IPS DF 6.9 (cell line): ENCODE measurements around the gene FAM227B.
A peak's percentile ranks its signal among the peaks of the same experiment; 100 is the strongest.
"Not testable (repeated sequence)": the region's sequence is repeated elsewhere in the genome, so short reads cannot be mapped to it uniquely, and the experiment has no call there.

Experiments used
- DNase-seq: peaks from one replicate; pipeline ENCODE4 v3.0.0-alpha.2; 2013; ENCODE audit warnings: low read depth, low spot score
- H3K27ac ChIP-seq: one replicate; pipeline ENCODE4 v1.5.1; 2013; ENCODE audit warnings: low read length, control low read depth
- H3K27me3 ChIP-seq: 2 replicates; pipeline ENCODE4 v1.6.1; 2013; ENCODE audit warnings: mild to moderate bottlenecking, low read length; ENCODE audit not compliant: control insufficient read depth, insufficient read depth
- H3K36me3 ChIP-seq: 2 replicates; pipeline ENCODE4 v1.6.1; 2013; ENCODE audit warnings: low read length; ENCODE audit not compliant: control insufficient read depth, insufficient read depth
- H3K4me1 ChIP-seq: 2 replicates; pipeline ENCODE4 v1.6.1; 2013; ENCODE audit warnings: low read length; ENCODE audit not compliant: control insufficient read depth, insufficient read depth
- H3K4me3 ChIP-seq: 2 replicates; pipeline ENCODE4 v1.5.1; 2013; ENCODE audit warnings: mild to moderate bottlenecking, low read length
- H3K9me3 ChIP-seq: 2 replicates; pipeline ENCODE4 v1.6.1; 2013; ENCODE audit warnings: low read length, inconsistent platforms; ENCODE audit not compliant: control insufficient read depth, insufficient read depth
- WGBS: extraction: QIAGEN DNeasy Blood & Tissue Kit; methylation state at CpG from one replicate; pipeline ENCODE4 v1.1.7; 2013; ENCODE audit warnings: mixed read lengths, missing lambda C conversion rate; ENCODE audit not compliant: insufficient read length, insufficient coverage; 5-methylcytosine and 5-hydroxymethylcytosine counted together

The FAM227B gene, protein sequence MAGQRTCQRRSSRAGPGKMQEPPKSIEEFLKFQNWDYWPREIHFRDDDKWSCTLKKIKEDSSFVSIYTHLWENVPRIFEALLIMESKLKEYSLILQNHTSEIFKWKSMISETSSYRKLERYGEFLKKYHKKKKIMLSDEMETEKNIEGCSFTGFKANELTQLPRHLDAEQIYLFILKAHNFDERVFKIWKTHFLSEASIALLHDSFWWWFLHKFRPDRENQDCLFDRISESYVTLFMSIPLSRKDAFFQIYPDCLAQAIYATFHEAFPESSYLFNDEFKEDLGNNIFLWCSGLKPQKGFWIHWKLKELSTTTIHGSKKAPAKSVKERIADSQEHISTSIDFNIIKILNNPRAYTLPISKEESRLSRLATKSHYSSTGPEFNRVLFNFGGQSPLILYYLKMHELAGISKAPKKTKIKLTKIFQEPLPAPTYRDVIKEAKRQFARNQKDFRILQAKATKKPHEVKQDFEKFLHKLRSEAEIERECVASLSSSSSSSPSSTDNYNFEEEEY

GRCh38 chr15:49620658-49621368, at the start of gene FAM227B, which contains the start of gene DTWD1:
Gene FAM227B, minus strand, starts transcription at chr15:49620818. Its CDS starts 5,647 bp downstream, at chr15:49615171.
Gene DTWD1, plus strand, starts transcription at chr15:49621048. Its CDS starts 4,120 bp downstream, at chr15:49625168.
- Histone ChIP-seq H3K4me3 (peak within 1 kb of the TSS; percentile 70; the same call in 1 of the 2 replicates), H3K27ac (no peak within 1 kb of the TSS), H3K27me3 (no peaks in the 10 kb centered on the region), H3K4me1 (no peaks in the 10 kb centered on the region), H3K36me3 (peaks cover 3% of the 10 kb centered on the region; the same call in 1 of the 2 replicates), H3K9me3 (no peaks in the 10 kb centered on the region)
- no CpG with 5 or more reads among the region's 59 CpGs for WGBS
- peak; percentile 84 for DNase-seq

GRCh38 chr15:49669288-49669687, 48.7 kb upstream of the FAM227B start:
- no peak for DNase-seq
- Histone ChIP-seq H3K4me3 (no peak overlapping the region), H3K9me3 (no peaks in the 10 kb centered on the region), H3K27me3 (no peaks in the 10 kb centered on the region), H3K27ac (no peak overlapping the region), H3K4me1 (no peaks in the 10 kb centered on the region), H3K36me3 (no peaks in the 10 kb centered on the region)
- no CpG with 5 or more reads among the region's 1 CpG for WGBS

GRCh38 chr15:49666486-49666885, 45.9 kb upstream of the FAM227B start:
- H3K4me3 ChIP-seq, H3K36me3 ChIP-seq, H3K27me3 ChIP-seq, H3K4me1 ChIP-seq, H3K9me3 ChIP-seq, DNase-seq, H3K27ac ChIP-seq: not testable (repeated sequence)
- no CpG with 5 or more reads among the region's 3 CpGs for WGBS

- Histone ChIP-seq H3K27ac (no peak overlapping the region), H3K9me3 (no peaks in the 10 kb centered on the region), H3K27me3 (no peaks in the 10 kb centered on the region), H3K4me3 (no peak overlapping the region), H3K4me1 (no peaks in the 10 kb centered on the region), H3K36me3 (no peaks in the 10 kb centered on the region)
- no peak for DNase-seq
- no CpG with 5 or more reads among the region's 1 CpG for WGBS
Measured at GRCh38 chr15:49664716-49665115, 44.1 kb upstream of the FAM227B start.

- Histone ChIP-seq H3K27me3 (no peaks in the 10 kb centered on the region), H3K4me1 (no peaks in the 10 kb centered on the region), H3K4me3 (no peak overlapping the region), H3K36me3 (no peaks in the 10 kb centered on the region), H3K9me3 (no peaks in the 10 kb centered on the region), H3K27ac (no peak overlapping the region)
- 100% methylated on average over 1 of the region's 1 CpG for WGBS
- DNase-seq: no peak
Measured at GRCh38 chr15:49656734-49657133, 36.1 kb upstream of the FAM227B start.

DNA sequence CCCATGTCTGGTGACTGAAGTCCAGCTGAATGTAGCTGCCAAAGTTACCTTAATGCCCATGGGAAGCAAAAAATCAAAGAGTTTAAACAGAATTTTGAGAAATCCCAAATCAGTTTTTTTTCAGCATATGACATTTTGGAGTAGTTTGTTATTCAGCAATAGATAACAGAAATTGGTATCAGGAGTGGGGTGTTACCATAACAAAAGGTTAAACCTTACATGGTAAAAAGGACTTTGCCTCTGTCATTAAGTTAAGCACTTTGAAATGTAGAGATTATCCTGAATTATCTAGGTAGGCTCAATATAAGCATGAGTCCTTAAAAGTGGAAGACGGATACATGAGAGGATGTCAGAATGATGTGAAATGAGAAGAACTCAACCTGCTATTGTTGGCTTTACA, 32.3 kb upstream of the FAM227B start:
- Histone ChIP-seq H3K4me3 (no peak overlapping the region), H3K27me3 (no peaks in the 10 kb centered on the region), H3K4me1 (no peaks in the 10 kb centered on the region), H3K9me3 (no peaks in the 10 kb centered on the region), H3K36me3 (no peaks in the 10 kb centered on the region), H3K27ac (no peak overlapping the region)
- no CpG with 5 or more reads among the region's 1 CpG for WGBS
- DNase-seq: no peak

DNA sequence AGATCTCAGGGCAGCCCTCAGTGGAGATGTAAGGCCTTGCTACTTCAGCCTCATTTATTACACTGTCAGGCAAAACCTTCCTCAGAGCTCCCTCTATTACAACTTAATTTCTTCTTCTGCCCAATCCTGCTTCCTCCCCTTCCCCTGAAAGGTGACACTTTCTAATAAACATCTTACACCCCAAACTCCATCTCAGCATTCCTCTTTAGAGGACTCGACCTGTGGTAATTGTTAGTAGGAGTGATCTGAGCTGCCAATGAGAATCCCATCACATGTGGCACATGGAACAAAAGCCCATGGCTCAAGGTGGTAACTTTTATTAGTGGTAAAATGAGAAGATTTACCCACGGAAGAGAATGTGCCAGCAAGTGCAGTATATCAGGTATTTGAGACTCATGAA, 30.1 kb upstream of the FAM227B start:
- H3K4me3 ChIP-seq: no peak overlapping the region
- WGBS: no CpG with 5 or more reads among the region's 2 CpGs
- no peak for DNase-seq
- no peaks in the 10 kb centered on the region for H3K36me3 ChIP-seq
- no peak overlapping the region for H3K27ac ChIP-seq
- H3K4me1 ChIP-seq: no peaks in the 10 kb centered on the region
- H3K27me3 ChIP-seq: no peaks in the 10 kb centered on the region
- H3K9me3 ChIP-seq: no peaks in the 10 kb centered on the region

DNA sequence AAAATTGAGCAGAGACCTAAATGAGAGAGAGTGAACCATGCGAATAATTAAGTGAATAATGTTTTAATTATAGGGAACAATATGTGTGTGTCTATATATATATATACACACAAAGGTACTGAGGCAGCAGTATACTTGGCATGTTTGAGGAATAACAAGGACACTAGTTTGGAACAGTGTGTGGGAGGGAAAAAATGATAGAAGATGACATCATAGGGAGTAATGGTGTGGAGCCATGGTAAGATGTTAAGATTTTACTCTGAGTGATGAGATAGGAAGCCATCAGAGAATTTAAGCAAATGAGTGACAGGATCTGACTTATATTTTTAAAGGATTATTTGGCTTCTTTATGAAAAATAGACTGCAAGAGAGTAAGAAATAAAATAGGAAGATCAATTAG, 29.4 kb upstream of the FAM227B start:
- Histone ChIP-seq H3K4me3 (no peak overlapping the region), H3K27ac (no peak overlapping the region), H3K9me3 (no peaks in the 10 kb centered on the region), H3K4me1 (no peaks in the 10 kb centered on the region), H3K36me3 (no peaks in the 10 kb centered on the region), H3K27me3 (no peaks in the 10 kb centered on the region)
- no CpG with 5 or more reads among the region's 1 CpG for WGBS
- no peak for DNase-seq

GRCh38 chr15:49646891-49647290, 26.3 kb upstream of the FAM227B start:
- WGBS: no CpG with 5 or more reads among the region's 2 CpGs
- no peaks in the 10 kb centered on the region for H3K9me3 ChIP-seq
- H3K4me1 ChIP-seq: no peaks in the 10 kb centered on the region
- DNase-seq: no peak
- no peak overlapping the region for H3K27ac ChIP-seq
- no peaks in the 10 kb centered on the region for H3K36me3 ChIP-seq
- H3K27me3 ChIP-seq: no peaks in the 10 kb centered on the region
- no peak overlapping the region for H3K4me3 ChIP-seq

DNA sequence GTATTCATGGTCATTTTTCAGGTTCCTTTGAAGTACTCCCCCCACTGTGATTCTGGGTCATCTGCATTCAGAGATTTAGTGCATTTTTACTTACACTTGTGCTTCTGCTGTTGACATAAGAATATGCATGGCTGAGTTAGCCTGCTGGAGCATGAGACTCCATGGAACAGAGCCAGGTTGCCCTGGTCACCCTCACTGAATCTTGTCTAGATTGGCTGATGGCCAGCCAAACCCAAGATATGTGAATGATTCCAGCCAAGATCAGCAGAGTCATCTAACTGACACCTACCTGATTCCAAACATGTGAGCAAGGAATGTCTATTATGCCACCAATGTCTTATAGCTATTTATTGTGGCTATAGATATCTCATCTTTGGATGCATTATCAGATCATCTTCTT, 25.3 kb upstream of the FAM227B start:
- H3K9me3 ChIP-seq: no peaks in the 10 kb centered on the region
- H3K4me1 ChIP-seq: no peaks in the 10 kb centered on the region
- no peak for DNase-seq
- H3K27me3 ChIP-seq: no peaks in the 10 kb centered on the region
- H3K36me3 ChIP-seq: no peaks in the 10 kb centered on the region
- H3K4me3 ChIP-seq: no peak overlapping the region
- no peak overlapping the region for H3K27ac ChIP-seq
